ENCODE measurements around the gene VAV2.

The VAV2 gene

GRCh38 chr9:133878402-133878801 is 113.7 kb downstream of the VAV2 start:
- Histone ChIP-seq H3K27me3 (ENCODE audit: insufficient read depth, low read length) (no peaks in the 10 kb centered on the region), H3K4me1 (ENCODE audit: insufficient read depth, low read length) (peaks cover 16% of the 10 kb centered on the region; the same call in 1 of the 2 replicates), H3K27ac (ENCODE audit: low read depth, low read length) (no peak overlapping the region), H3K36me3 (ENCODE audit: insufficient read depth, low read length) (no peaks in the 10 kb centered on the region), H3K4me3 (ENCODE audit: low read length) (no peak overlapping the region), H3K9me3 (ENCODE audit: insufficient read depth, low read depth, low read length) (no peaks in the 10 kb centered on the region), H3K9ac (ENCODE audit: low read depth, low read length) (no peak overlapping the region)
- WGBS, result 91% methylated on average over 13 of the region's 13 CpGs

GRCh38 chr9:133877967-133878366 is 114.2 kb downstream of the VAV2 start:
- H3K27ac ChIP-seq (ENCODE audit: low read depth, low read length), result no peak overlapping the region
- no peak overlapping the region for H3K4me3 ChIP-seq (ENCODE audit: low read length)
- no peaks in the 10 kb centered on the region for H3K27me3 ChIP-seq (ENCODE audit: insufficient read depth, low read length)
- H3K36me3 ChIP-seq (ENCODE audit: insufficient read depth, low read length), result no peaks in the 10 kb centered on the region
- no peaks in the 10 kb centered on the region for H3K9me3 ChIP-seq (ENCODE audit: insufficient read depth, low read depth, low read length)
- no peak overlapping the region; the same call in 1 of the 2 replicates for H3K9ac ChIP-seq (ENCODE audit: low read depth, low read length)
- peaks cover 12% of the 10 kb centered on the region; the same call in 1 of the 2 replicates for H3K4me1 ChIP-seq (ENCODE audit: insufficient read depth, low read length)
- WGBS, result 94% methylated on average over 17 of the region's 17 CpGs

GRCh38 chr9:133877327-133877726 is 114.8 kb downstream of the VAV2 start:
- Histone ChIP-seq H3K4me3 (ENCODE audit: low read length) (no peak overlapping the region), H3K27me3 (ENCODE audit: insufficient read depth, low read length) (no peaks in the 10 kb centered on the region), H3K9ac (ENCODE audit: low read depth, low read length) (no peak overlapping the region), H3K4me1 (ENCODE audit: insufficient read depth, low read length) (peaks cover 8% of the 10 kb centered on the region; the same call in 1 of the 2 replicates), H3K36me3 (ENCODE audit: insufficient read depth, low read length) (no peaks in the 10 kb centered on the region), H3K9me3 (ENCODE audit: insufficient read depth, low read depth, low read length) (no peaks in the 10 kb centered on the region), H3K27ac (ENCODE audit: low read depth, low read length) (no peak overlapping the region)
- WGBS, result 84% methylated on average over 5 of the region's 5 CpGs

- WGBS, result 93% methylated on average over 12 of the region's 13 CpGs
- Histone ChIP-seq H3K4me3 (ENCODE audit: low read length) (no peak overlapping the region), H3K36me3 (ENCODE audit: insufficient read depth, low read length) (no peaks in the 10 kb centered on the region), H3K27ac (ENCODE audit: low read depth, low read length) (no peak overlapping the region), H3K9me3 (ENCODE audit: insufficient read depth, low read depth, low read length) (no peaks in the 10 kb centered on the region), H3K27me3 (ENCODE audit: insufficient read depth, low read length) (no peaks in the 10 kb centered on the region), H3K9ac (ENCODE audit: low read depth, low read length) (no peak overlapping the region), H3K4me1 (ENCODE audit: insufficient read depth, low read length) (peaks cover 8% of the 10 kb centered on the region; the same call in 1 of the 2 replicates)
Observed at GRCh38 chr9:133876836-133877235, 115.3 kb downstream of the VAV2 start.

GRCh38 chr9:133876144-133876543 is 116.0 kb downstream of the VAV2 start:
- Histone ChIP-seq H3K9me3 (ENCODE audit: insufficient read depth, low read depth, low read length) (no peaks in the 10 kb centered on the region), H3K4me3 (ENCODE audit: low read length) (no peak overlapping the region), H3K27ac (ENCODE audit: low read depth, low read length) (no peak overlapping the region), H3K9ac (ENCODE audit: low read depth, low read length) (no peak overlapping the region), H3K36me3 (ENCODE audit: insufficient read depth, low read length) (no peaks in the 10 kb centered on the region), H3K4me1 (ENCODE audit: insufficient read depth, low read length) (peaks cover 8% of the 10 kb centered on the region; the same call in 1 of the 2 replicates), H3K27me3 (ENCODE audit: insufficient read depth, low read length) (no peaks in the 10 kb centered on the region)
- 88% methylated on average over 11 of the region's 11 CpGs for WGBS

- Histone ChIP-seq H3K4me3 (ENCODE audit: low read length) (no peak overlapping the region), H3K9me3 (ENCODE audit: insufficient read depth, low read depth, low read length) (no peaks in the 10 kb centered on the region), H3K27me3 (ENCODE audit: insufficient read depth, low read length) (no peaks in the 10 kb centered on the region), H3K27ac (ENCODE audit: low read depth, low read length) (no peak overlapping the region), H3K9ac (ENCODE audit: low read depth, low read length) (no peak overlapping the region; the same call in 1 of the 2 replicates), H3K4me1 (ENCODE audit: insufficient read depth, low read length) (peaks cover 8% of the 10 kb centered on the region; the same call in 1 of the 2 replicates), H3K36me3 (ENCODE audit: insufficient read depth, low read length) (no peaks in the 10 kb centered on the region)
- WGBS, result 89% methylated on average over 11 of the region's 11 CpGs
Observed at GRCh38 chr9:133875131-133875530, 117.0 kb downstream of the VAV2 start.

GRCh38 chr9:133874659-133875058 is 117.5 kb downstream of the VAV2 start:
- Histone ChIP-seq H3K27ac (ENCODE audit: low read depth, low read length) (no peak overlapping the region), H3K27me3 (ENCODE audit: insufficient read depth, low read length) (no peaks in the 10 kb centered on the region), H3K9ac (ENCODE audit: low read depth, low read length) (no peak overlapping the region), H3K4me1 (ENCODE audit: insufficient read depth, low read length) (peaks cover 8% of the 10 kb centered on the region; the same call in 1 of the 2 replicates), H3K36me3 (ENCODE audit: insufficient read depth, low read length) (no peaks in the 10 kb centered on the region), H3K4me3 (ENCODE audit: low read length) (no peak overlapping the region), H3K9me3 (ENCODE audit: insufficient read depth, low read depth, low read length) (no peaks in the 10 kb centered on the region)
- 93% methylated on average over 10 of the region's 10 CpGs for WGBS

GRCh38 chr9:133874060-133874657 is 118.0 kb downstream of the VAV2 start:
- Histone ChIP-seq H3K27me3 (ENCODE audit: insufficient read depth, low read length) (no peaks in the 10 kb centered on the region), H3K9me3 (ENCODE audit: insufficient read depth, low read depth, low read length) (no peaks in the 10 kb centered on the region), H3K9ac (ENCODE audit: low read depth, low read length) (peak overlapping the region; percentile 34; the same call in 1 of the 2 replicates), H3K27ac (ENCODE audit: low read depth, low read length) (no peak overlapping the region), H3K4me1 (ENCODE audit: insufficient read depth, low read length) (peaks cover 8% of the 10 kb centered on the region; the same call in 1 of the 2 replicates), H3K4me3 (ENCODE audit: low read length) (no peak overlapping the region), H3K36me3 (ENCODE audit: insufficient read depth, low read length) (no peaks in the 10 kb centered on the region)
- 85% methylated on average over 14 of the region's 14 CpGs for WGBS

- WGBS, result 91% methylated on average over 9 of the region's 9 CpGs
- H3K27ac ChIP-seq (ENCODE audit: low read depth, low read length), result no peak overlapping the region
Observed at GRCh38 chr9:133873461-133873891, 118.6 kb downstream of the VAV2 start.

GRCh38 chr9:133873009-133873408 is 119.1 kb downstream of the VAV2 start:
- no peaks in the 10 kb centered on the region for H3K9me3 ChIP-seq (ENCODE audit: insufficient read depth, low read depth, low read length)
- H3K27ac ChIP-seq (ENCODE audit: low read depth, low read length), result no peak overlapping the region
- no peak overlapping the region for H3K4me3 ChIP-seq (ENCODE audit: low read length)
- no peaks in the 10 kb centered on the region for H3K36me3 ChIP-seq (ENCODE audit: insufficient read depth, low read length)
- peaks cover 8% of the 10 kb centered on the region; the same call in 1 of the 2 replicates for H3K4me1 ChIP-seq (ENCODE audit: insufficient read depth, low read length)
- WGBS, result 95% methylated on average over 9 of the region's 9 CpGs
- H3K27me3 ChIP-seq (ENCODE audit: insufficient read depth, low read length), result no peaks in the 10 kb centered on the region
- no peak overlapping the region for H3K9ac ChIP-seq (ENCODE audit: low read depth, low read length)

More at GRCh38 chr9:133873461-133873891, 118.6 kb downstream of the VAV2 start:
- H3K36me3 ChIP-seq (ENCODE audit: insufficient read depth, low read length), result no peaks in the 10 kb centered on the region
- H3K9ac ChIP-seq (ENCODE audit: low read depth, low read length), result 0 out of 2 replicates have a peak overlapping the region, but pooled peaks have one; percentile 34
- H3K9me3 ChIP-seq (ENCODE audit: insufficient read depth, low read depth, low read length), result no peaks in the 10 kb centered on the region
- no peaks in the 10 kb centered on the region for H3K27me3 ChIP-seq (ENCODE audit: insufficient read depth, low read length)
- no peak overlapping the region for H3K4me3 ChIP-seq (ENCODE audit: low read length)
- peaks cover 8% of the 10 kb centered on the region; the same call in 1 of the 2 replicates for H3K4me1 ChIP-seq (ENCODE audit: insufficient read depth, low read length)

GRCh38 chr9:133870598-133871595 is 121.2 kb downstream of the VAV2 start:
- H3K36me3 ChIP-seq (ENCODE audit: insufficient read depth, low read length), result no peaks in the 10 kb centered on the region

More at GRCh38 chr9:133870598-133871595, 121.2 kb downstream of the VAV2 start:
- no peaks in the 10 kb centered on the region for H3K27me3 ChIP-seq (ENCODE audit: insufficient read depth, low read length)
- H3K4me3 ChIP-seq (ENCODE audit: low read length), result no peak overlapping the region
- WGBS, result 96% methylated on average over 12 of the region's 12 CpGs
- peaks cover 8% of the 10 kb centered on the region; the same call in 1 of the 2 replicates for H3K4me1 ChIP-seq (ENCODE audit: insufficient read depth, low read length)
- H3K9ac ChIP-seq (ENCODE audit: low read depth, low read length), result no peak overlapping the region
- H3K9me3 ChIP-seq (ENCODE audit: insufficient read depth, low read depth, low read length), result 0 out of 2 replicates have a peak, but pooled peaks cover 1% of the 10 kb centered on the region
- H3K27ac ChIP-seq (ENCODE audit: low read depth, low read length), result no peak overlapping the region

All from HUES64 (cell line).